HG02763 (cell line): ENCODE results near the gene AKT1S1.
"Not testable (repeated sequence)": the region's sequence is repeated elsewhere in the genome, so short reads cannot be mapped to it uniquely, and the experiment has no call there.

Source experiments
- ATAC-seq: cut with Tn5 transposase; IDR thresholded peaks from one replicate; pipeline ENCODE4 v1.9.1; 2021; ENCODE audit warnings: mild to moderate bottlenecking, moderate library complexity; ENCODE audit not compliant: unreplicated experiment

Gene AKT1S1

DNA sequence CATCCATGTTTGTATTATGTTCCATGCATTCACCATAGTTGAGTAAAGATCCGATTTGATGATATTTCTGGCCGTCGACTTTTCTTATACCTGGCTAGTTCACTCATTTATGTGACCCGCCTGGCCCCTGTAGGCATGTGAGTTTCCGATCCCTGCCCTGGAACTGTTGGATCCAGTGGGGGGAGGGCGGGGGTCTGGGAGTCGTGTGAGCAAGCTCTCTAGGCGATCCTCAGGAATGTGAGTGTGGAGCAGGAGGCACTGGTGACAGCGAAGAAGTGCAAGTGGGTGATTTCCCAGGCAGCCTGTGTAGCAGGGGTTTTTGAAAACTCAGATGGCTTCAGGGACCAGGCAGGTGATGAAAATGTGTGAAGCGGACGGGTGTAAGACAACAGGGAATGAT, 36.8 kb downstream of the AKT1S1 start:
- ATAC-seq, result no peak

DNA sequence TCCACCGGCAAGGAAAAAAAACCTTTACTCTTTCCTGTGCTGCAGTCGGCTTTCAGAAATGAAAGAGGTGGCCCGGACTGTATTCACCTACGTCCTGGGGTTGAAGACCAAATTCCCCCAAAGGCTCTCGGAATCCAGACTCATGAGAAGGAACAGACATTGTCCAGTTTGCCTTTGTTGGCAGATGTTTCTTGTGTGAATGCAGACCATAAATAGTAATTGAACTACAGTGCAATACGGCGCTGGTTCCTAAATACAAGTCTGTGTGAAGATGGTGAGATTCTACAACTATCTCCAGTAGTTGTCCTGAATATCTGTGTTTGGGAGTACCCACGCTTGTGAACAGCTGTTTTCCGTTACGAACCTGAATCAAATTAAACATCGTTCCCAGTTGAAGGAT, 37.4 kb downstream of the AKT1S1 start:
- no peak for ATAC-seq

DNA sequence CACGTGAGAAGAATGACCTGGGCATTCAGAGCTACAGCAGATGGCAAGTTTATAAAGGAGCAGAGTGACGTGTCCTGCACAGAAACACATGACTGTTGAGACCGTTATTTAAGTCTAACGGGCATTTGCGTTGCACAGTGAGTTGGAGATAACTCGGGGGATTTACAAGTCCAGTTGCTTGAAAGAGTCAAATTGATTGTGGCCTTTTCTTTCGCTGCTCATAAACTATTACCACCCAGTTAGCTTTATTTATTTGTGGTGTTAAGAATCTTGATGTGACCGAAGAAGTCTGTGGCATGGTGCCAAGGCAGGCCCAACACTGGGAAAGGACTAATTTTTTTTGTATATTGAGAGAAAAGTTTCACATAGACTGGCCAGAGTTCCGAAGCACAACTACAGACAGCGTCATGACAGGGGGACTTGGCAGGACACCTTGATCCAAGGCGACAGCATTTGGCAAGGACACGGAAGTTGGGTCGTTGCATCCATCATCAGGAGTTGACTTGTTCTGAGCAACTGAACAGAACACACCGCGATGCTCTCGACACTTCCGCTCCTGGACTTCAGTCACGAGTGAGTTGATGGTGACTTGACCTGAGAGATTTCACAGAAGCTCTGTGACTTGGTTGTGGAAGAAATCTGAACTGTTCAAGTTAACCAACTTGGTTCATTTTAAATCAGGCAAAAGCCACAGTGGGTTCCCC, 38.1 kb downstream of the AKT1S1 start:
- ATAC-seq, result no peak

DNA sequence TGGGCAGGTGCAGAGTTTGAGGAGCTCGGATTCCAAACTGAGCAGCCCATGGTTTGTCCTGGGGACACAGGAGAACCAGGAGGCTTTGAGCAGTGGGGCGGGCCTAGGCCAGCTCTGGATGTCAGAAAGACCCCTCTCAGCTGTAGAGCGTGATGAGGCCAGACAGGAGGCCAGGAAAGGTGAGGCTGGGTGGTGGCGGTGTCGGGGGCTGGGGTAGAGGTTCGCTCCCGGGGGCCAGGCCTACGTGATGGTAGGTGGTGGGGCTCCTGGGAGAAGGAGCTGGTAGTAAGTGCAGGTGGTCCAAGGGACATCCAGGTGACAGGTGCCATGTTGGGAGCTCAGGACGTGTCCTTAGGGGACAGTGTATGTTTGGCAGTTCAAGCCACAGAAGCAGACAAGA, 39.7 kb downstream of the AKT1S1 start:
- no peak for ATAC-seq

DNA sequence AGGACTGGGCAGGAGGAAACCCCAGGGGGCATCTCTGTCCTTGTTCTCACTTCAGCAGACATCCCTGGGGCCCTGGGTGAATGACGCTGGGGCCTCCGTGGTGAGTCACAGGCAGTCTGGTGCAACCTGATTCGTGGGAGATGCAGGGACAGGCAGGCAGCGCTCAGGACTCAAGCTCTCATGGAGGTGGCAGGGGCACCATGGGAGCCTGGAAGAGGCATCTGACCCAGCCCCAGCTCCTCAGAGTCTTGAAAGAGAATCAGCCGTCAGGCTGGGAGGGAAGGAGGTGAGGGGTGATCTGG, 40.2 kb downstream of the AKT1S1 start:
- no peak for ATAC-seq

DNA sequence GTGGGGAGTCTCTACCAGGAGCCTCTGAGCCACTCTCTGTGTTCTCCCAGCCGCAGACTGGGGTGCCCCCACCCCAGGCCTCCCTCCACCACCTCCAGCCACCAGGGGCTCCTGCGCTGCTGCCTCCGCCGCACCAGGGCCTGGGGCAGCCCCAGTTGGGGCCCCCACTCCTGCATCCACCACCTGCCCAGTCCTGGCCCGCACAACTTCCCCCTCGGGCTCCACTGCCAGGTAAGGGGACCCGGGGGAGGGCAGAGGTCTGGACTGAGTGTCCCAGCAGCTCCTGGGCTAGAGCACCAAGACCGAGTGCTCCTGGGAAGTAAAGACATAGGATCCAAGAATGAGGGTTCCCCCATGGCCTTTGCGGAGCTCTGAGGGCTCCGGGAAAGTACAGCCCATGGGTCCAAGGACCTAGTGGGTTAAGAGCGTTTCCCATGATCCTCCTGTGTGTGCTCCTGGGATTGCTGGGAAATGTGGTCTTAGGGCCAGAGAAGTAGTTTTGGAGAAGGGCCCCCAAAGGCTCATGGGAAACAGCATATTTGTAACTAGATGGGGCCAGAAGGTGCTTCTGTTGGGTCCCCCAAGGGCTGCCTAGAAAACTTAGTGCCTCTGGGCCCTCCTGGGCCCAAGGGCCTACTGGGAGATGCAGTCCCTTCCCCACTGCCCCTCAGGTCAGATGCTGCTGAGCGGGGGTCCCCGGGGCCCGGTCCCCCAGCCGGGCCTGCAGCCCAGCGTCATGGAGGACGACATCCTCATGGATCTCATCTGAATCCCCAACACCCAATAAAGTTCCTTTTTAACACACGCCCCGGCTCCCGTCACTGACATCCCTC, 40.8 kb downstream of the AKT1S1 start:
- no peak for ATAC-seq

DNA sequence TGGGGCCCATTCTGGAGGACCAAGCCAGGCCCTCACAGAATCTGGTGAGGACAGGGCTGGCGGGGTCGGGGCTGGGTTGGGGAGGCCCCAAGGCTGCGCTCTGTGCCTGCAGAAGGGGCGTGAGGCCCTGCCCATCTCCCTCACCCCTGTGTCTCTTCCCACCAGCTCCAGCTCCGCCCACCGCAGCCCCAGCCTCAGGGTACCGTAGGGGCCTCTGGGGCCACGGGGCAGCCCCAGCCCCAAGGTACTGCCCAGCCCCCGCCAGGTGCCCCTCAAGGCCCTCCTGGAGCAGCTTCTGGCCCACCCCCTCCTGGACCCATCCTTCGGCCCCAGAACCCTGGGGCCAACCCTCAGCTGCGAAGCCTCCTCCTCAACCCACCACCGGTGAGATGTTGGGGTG, 41.6 kb downstream of the AKT1S1 start:
- no peak for ATAC-seq

DNA sequence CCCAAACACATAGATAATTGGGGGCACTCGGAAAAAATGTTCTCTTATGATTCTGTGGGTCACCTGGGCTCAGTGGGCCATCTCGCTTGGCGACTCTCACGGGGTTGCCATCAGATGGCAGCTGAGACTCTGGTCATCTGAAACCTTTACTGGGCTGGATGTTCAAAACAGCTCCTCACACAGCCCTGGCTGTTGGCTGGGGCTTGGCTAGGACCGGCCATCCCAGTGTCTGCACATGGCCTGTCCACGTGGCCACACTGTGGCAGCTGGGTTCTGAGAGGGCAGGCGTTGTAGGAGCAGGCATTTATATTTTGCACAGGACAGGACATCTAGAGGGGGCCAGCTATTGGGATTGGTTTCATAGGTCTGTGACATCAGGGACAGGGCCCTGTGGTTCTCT, 43.6 kb downstream of the AKT1S1 start:
- ATAC-seq, result no peak

DNA sequence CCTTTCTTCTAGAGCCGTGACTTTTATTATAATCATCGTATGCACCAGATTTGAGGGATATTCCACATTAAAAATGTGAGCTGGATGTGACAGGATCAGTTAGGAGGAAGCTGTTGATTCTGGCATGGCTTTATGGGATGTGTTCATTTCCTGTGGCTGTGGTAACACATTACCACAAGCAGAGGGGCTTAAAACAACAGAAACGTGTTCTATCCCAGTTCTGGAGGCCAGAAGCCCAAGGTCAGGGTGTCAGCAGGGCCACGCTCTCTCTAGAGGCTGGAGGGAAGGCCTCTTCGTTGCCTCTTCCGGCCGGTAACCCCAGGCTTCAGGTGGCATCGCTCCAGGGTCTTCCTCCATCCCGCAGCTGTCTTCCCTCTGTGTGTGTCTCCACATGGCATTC, 44.6 kb downstream of the AKT1S1 start:
- no peak for ATAC-seq

DNA sequence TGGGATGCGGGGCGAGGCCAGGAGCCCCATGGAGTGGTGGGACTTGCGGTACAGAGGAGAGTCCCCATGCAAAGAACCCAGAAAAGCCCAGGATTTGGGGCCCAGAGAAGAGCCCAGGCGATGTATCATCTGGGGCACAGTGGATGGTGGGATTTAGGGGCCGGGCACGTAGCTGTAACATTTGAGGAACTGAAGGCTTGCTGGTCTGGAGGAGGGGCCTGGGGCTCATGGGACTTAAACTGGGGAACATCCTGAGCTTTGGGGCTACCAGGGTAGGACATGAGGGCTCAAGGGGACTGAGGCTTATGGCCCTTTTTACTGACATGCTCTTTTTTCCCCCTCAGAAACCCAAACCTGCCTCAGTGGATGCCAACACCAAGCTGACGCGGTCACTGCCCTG, 45.6 kb downstream of the AKT1S1 start:
- ATAC-seq, result no peak

DNA sequence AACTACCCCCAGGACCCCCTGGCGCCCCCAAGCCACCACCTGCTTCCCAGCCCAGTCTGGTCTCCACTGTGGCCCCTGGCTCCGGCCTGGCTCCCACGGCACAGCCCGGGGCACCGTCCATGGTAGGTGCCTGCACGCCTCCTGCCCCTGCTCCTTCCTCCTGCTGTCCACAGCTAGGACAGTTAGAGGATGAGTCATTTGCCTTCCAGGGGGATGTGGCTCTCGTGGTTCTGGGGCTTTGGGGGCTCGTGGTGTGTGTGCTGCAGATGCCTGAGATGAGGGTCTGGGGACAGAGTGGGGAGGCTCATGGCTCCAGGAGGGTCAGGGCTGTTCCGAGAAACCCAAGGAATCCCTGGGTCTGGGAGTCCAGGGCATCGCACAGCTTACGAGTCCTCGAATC, 46.4 kb downstream of the AKT1S1 start:
- ATAC-seq, result no peak

DNA sequence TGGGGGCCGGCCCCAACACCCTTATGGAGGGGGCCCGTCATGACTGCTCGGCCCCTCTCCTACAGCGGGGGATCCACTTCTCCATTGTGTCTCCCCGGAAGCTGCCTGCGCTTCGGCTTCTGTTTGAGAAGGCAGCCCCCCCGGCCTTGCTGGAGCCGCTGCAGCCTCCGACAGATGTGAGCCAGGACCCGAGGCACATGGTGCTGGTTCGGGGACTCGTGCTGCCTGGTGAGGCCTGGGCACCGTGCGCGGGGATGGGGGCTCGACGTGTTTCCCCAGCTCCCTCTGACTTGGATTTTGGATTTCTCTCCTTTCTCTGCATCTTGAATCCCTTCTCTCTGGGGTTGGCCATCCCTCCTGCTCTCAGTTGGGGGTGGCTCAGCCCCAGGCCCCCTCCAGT, 47.4 kb downstream of the AKT1S1 start:
- no peak for ATAC-seq

DNA sequence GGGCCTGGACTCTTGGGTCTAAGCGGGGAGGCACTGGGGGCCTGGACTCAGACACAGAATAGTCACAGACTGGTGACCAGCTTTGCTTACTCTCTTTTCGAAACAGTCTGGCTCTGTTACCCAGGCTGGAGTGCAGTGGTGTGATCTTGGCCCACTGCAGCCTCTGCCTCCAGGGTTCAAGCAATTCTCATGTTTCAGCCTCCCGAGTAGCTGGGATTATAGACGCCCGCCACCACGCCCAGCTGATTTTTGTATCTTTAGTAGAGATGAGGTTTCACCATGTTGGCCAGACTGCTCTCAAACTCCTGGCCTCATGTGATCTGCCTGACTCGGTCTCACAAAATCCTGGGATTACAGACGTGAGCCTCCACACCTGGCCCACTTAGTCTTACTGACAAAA, 48.0 kb downstream of the AKT1S1 start:
- ATAC-seq, result no peak

DNA sequence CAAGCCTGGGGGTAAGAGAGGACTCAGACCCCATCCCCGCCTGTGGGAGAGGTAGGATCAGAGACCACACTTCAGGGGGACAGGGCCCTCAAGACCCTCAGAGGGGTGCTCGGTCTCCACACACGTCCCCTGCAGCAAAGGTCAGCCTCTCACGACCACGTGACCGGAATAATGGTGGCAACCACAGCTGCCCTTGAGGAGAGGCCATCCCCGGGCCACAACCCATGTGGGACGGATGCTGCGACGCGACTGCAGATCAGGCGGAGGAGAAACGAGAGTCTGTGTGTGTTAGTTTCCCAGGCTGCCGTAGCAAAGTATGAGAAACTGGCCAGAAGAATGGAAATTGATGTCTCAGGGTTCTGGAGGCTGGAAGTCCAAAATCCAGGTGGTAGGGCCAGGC, 50.1 kb downstream of the AKT1S1 start:
- ATAC-seq, result no peak

DNA sequence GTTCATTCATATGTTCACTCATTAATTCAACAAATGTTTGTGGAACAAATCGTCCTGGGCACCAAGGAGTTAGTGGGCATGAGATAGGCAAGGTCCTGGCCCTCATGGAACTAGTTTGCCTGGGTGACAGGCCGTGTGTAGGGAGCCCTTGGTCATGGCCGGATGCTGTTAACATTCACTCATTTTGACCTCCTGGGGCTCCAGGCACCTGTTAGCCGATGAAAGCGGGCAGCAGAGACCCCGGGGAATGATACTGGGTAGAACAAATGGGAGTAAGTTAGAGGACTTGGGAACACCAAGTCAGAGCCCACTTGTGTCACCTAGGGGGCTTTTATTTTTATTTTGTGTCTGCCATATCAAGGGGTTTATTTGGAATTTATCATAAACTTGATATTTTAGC, 52.5 kb downstream of the AKT1S1 start:
- ATAC-seq, result no peak

DNA sequence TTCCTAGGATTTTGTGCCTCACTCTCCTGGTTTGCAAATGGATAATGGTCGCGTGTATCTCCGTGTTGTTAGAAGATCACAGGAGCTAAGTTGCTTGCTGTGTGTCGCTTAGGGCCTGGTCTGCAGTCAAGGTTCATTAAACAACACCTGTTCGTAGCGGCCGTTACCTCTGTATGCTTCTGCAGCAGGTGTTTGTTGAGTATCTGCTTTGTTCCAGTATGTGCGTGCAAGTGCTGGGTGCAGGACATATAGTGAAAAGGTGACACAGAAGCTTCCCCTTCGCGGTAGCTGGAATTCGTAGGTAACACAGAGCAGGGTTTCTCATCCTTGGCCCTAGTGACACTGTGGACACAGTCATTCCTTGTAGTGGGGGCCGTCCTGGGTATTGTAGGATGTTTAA, 53.7 kb downstream of the AKT1S1 start:
- ATAC-seq, result no peak

DNA sequence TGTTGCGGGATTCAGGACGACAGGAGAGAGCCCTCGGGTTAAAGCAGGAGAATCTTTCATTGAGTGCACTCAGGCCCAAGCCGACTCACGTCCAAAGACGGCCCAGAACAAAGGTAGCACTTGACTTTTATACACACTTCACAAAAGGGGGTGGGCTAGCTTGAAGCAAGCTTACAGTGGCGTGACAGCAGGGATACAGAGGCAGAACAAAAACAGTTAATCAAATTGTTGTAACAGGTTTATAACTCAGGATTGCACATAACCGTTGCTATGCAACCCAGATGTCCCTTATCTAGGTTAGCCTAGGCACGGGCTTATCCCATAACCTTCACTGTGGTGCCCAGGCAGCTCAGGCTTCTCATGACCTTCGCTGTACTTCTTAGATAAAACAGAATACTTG, 57.0 kb downstream of the AKT1S1 start:
- no peak for ATAC-seq

DNA sequence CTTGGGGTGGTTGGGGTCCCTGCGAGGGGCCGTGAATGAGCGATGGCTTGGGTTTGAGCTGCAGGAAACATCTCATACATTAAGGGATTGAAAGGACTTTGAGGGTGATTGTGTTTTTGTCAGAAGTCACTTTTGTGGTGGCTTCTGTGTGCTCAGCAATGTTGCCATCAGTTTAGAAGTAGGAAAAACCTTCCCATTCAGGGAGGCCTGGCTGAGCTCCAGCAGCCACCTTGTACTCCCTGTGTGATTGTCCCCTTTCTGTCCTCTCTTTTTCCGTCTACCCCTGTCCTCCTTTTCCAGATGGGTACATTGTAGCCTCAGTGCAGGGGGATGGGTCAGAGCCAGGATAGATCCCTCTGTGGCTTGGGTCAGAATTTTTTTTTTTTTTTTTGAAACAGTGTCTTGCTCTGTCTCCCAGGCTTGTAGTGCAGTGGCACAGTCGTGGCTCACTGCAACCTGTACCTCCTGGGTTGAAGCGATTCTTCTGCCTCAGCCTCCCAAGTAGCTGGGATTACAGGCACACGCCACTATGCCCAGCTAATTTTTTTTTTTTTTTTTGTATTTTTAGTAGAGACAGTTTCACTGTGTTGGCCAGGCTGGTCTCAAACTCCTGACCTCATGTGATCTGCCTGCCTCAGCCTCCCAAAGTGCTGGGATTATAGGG, 57.6 kb downstream of the AKT1S1 start:
- not testable (repeated sequence) for ATAC-seq
